Measurements from ENCODE around the gene CDR2. TPM values are rescaled to one million over a fixed set of nuclear protein-coding genes. Genes with fewer than 3 reads are reported as not detected.

CDR2 gene
- total and polyA plus RNA-seq, 2 of the 13 experiments (the other 11 are each of a cell fraction or from before 2014, with no cell fraction given) = 59.0 to 78.9 TPM

DNA sequence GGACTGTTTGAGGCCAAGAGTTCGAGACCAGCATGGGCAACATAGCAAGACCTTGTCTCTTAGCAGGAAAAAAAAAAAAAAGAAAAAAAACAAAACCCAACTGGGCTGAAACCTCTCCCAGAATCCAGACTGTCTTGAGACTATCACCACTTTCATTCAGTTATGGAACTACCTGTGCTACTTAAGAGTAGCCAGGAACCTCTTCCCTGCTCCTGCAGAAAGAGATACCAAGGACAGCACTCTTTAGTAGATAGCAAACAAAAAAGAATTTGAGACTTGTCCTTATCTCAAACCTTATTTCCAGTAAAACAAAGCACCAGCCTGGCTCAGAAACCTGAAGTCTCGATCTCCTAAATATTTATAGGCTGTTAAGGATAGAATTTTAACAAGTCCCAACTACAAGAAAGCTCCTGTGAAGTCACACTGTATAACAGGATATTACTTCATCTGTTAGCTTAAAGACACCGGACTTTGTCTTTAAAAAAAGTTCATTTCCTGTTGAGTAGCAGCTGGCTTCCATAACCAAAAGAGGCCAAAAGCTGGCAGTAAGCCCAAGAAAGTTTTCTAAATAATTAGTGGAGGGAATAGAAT, 5.1 kb downstream of the CDR2 start (continued):
- TF ChIP-seq, protein P1, sequence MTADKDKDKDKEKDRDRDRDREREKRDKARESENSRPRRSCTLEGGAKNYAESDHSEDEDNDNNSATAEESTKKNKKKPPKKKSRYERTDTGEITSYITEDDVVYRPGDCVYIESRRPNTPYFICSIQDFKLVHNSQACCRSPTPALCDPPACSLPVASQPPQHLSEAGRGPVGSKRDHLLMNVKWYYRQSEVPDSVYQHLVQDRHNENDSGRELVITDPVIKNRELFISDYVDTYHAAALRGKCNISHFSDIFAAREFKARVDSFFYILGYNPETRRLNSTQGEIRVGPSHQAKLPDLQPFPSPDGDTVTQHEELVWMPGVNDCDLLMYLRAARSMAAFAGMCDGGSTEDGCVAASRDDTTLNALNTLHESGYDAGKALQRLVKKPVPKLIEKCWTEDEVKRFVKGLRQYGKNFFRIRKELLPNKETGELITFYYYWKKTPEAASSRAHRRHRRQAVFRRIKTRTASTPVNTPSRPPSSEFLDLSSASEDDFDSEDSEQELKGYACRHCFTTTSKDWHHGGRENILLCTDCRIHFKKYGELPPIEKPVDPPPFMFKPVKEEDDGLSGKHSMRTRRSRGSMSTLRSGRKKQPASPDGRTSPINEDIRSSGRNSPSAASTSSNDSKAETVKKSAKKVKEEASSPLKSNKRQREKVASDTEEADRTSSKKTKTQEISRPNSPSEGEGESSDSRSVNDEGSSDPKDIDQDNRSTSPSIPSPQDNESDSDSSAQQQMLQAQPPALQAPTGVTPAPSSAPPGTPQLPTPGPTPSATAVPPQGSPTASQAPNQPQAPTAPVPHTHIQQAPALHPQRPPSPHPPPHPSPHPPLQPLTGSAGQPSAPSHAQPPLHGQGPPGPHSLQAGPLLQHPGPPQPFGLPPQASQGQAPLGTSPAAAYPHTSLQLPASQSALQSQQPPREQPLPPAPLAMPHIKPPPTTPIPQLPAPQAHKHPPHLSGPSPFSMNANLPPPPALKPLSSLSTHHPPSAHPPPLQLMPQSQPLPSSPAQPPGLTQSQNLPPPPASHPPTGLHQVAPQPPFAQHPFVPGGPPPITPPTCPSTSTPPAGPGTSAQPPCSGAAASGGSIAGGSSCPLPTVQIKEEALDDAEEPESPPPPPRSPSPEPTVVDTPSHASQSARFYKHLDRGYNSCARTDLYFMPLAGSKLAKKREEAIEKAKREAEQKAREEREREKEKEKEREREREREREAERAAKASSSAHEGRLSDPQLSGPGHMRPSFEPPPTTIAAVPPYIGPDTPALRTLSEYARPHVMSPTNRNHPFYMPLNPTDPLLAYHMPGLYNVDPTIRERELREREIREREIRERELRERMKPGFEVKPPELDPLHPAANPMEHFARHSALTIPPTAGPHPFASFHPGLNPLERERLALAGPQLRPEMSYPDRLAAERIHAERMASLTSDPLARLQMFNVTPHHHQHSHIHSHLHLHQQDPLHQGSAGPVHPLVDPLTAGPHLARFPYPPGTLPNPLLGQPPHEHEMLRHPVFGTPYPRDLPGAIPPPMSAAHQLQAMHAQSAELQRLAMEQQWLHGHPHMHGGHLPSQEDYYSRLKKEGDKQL (CRISPR knock-in tag; IDR thresholded peaks at IDR 0.05; ENCODE audit: low read depth) = 0 out of 2 replicates have a peak, but pooled peaks have one; percentile 36
- TF ChIP-seq HNRNPLL (IDR thresholded peaks at IDR 0.05; ENCODE audit: low read depth, low read length, poor library complexity, severe bottlenecking) (no peak), GATAD2A (CRISPR knock-in tag; IDR thresholded peaks at IDR 0.05) (peak; percentile 89), ZNF564 (CRISPR knock-in tag; IDR thresholded peaks at IDR 0.05) (no peak), ZBTB21 (CRISPR knock-in tag; IDR thresholded peaks at IDR 0.05) (peak; percentile 99), ETV5 (CRISPR knock-in tag; IDR thresholded peaks at IDR 0.05; ENCODE audit: borderline replicate concordance) (peak; percentile 90; the same call in 1 of the 2 replicates), ZNF678 (CRISPR knock-in tag; IDR thresholded peaks at IDR 0.05) (0 out of 2 replicates have a peak, but pooled peaks have one; percentile 26), HNF4A (CRISPR knock-in tag; IDR thresholded peaks at IDR 0.05) (peak; percentile 66), HNF4G (IDR thresholded peaks at IDR 0.05; ENCODE audit: borderline replicate concordance, low read depth, low read length) (peak; percentile 68; the same call in 1 of the 2 replicates), HNF4G (CRISPR knock-in tag; IDR thresholded peaks at IDR 0.05; ENCODE audit: borderline replicate concordance, low read depth) (no peak; the same call in 1 of the 2 replicates), ARNTL (CRISPR knock-in tag; IDR thresholded peaks at IDR 0.05) (peak; percentile 47; the same call in 1 of the 2 replicates), DNMT3B (CRISPR knock-in tag; conservative IDR thresholded peaks at IDR 0.05) (0 out of 2 replicates have a peak, but pooled peaks have one; percentile 68), AKAP8 (CRISPR knock-in tag; IDR thresholded peaks at IDR 0.05) (0 out of 2 replicates have a peak, but pooled peaks have one; percentile 17), ELF3 (CRISPR knock-in tag; IDR thresholded peaks at IDR 0.05) (peak; percentile 76), GABPA (IDR thresholded peaks at IDR 0.05; ENCODE audit: low read depth, low read length) (peak; percentile 29; the same call in 1 of the 2 replicates), GABPA (CRISPR knock-in tag; IDR thresholded peaks at IDR 0.05; ENCODE audit: low read depth) (peak; percentile 94)
- TF ChIP-seq, protein P2, sequence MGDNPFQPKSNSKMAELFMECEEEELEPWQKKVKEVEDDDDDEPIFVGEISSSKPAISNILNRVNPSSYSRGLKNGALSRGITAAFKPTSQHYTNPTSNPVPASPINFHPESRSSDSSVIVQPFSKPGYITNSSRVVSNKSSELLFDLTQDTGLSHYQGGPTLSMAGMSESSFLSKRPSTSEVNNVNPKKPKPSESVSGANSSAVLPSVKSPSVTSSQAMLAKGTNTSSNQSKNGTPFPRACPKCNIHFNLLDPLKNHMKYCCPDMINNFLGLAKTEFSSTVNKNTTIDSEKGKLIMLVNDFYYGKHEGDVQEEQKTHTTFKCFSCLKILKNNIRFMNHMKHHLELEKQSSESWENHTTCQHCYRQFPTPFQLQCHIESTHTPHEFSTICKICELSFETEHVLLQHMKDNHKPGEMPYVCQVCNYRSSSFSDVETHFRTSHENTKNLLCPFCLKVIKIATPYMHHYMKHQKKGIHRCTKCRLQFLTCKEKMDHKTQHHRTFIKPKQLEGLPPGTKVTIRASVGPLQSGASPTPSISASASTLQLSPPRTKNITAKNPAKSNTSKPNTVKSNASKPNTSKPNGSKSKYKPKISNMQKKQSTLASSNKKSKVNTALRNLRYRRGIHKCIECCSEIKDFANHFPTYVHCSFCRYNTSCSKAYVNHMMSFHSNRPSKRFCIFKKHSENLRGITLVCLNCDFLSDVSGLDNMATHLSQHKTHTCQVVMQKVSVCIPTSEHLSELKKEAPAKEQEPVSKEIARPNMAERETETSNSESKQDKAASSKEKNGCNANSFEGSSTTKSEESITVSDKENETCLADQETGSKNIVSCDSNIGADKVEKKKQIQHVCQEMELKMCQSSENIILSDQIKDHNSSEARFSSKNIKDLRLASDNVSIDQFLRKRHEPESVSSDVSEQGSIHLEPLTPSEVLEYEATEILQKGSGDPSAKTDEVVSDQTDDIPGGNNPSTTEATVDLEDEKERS (CRISPR knock-in tag; IDR thresholded peaks at IDR 0.05) = 0 out of 2 replicates have a peak, but pooled peaks have one; percentile 11
- TF ChIP-seq, protein P3, sequence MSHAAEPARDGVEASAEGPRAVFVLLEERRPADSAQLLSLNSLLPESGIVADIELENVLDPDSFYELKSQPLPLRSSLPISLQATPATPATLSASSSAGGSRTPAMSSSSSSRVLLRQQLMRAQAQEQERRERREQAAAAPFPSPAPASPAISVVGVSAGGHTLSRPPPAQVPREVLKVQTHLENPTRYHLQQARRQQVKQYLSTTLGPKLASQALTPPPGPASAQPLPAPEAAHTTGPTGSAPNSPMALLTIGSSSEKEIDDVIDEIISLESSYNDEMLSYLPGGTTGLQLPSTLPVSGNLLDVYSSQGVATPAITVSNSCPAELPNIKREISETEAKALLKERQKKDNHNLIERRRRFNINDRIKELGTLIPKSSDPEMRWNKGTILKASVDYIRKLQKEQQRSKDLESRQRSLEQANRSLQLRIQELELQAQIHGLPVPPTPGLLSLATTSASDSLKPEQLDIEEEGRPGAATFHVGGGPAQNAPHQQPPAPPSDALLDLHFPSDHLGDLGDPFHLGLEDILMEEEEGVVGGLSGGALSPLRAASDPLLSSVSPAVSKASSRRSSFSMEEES (CRISPR knock-in tag; IDR thresholded peaks at IDR 0.05) = peak; percentile 45; the same call in 1 of the 2 replicates
- TF ChIP-seq, protein P4, sequence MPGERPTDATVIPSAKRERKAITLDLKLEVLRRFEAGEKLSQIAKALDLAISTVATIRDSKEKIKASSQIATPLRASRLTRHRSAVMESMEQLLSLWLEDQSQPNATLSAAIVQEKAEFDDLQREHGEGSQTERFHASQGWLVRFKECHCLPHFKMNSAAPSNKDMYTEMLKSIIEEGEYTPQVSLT (CRISPR knock-in tag; IDR thresholded peaks at IDR 0.05; ENCODE audit: borderline replicate concordance, low read depth) = 0 out of 2 replicates have a peak, but pooled peaks have one; percentile 13

Measured in HepG2 (cell line).